Transverse colon (tissue), 4 donors: ENCODE data around the gene PCNT. TPM values are rescaled to one million over a fixed set of nuclear protein-coding genes. Genes with fewer than 3 reads are reported as not detected.

ENCODE experiments used
- DNase-seq: peaks from one replicate; pipeline ENCODE4 v3.0.0-alpha.2; 2019
- H3K27ac ChIP-seq, 4 donors: fragments of 200-600 bp; sonication (generic); 2 replicates each; pipeline ENCODE4 v1.5.1; 2016 to 2018; ENCODE audit warnings: inconsistent platforms in 4 of 4
- H3K27me3 ChIP-seq: fragments of 200-600 bp; sonication (generic); 2 replicates; pipeline ENCODE4 v1.5.1; 2017; ENCODE audit warnings: inconsistent platforms
- H3K36me3 ChIP-seq, 4 donors: fragments of 200-600 bp; sonication (generic); 2 replicates each; pipeline ENCODE4 v1.5.1; 2017 to 2019; ENCODE audit warnings: inconsistent platforms in 4 of 4
- H3K4me1 ChIP-seq, 4 donors: fragments of 200-600 bp; sonication (generic); 2 replicates each; pipeline ENCODE4 v1.5.1; 2017 to 2020; ENCODE audit warnings: inconsistent platforms in 4 of 4
- H3K4me3 ChIP-seq, 4 donors: fragments of 200-600 bp; sonication (generic); 1 replicate in 1 of 4; 2 replicates in 3 of 4; pipeline versions ENCODE4 v1.5.1 to v1.6.1; 2017 to 2019; ENCODE audit warnings: inconsistent platforms in 4 of 4
- H3K9me3 ChIP-seq, 2 donors: fragments of 200-600 bp; sonication (generic); 2 replicates each; pipeline ENCODE4 v1.5.1; 2017 to 2019; ENCODE audit warnings: inconsistent platforms in 2 of 2
- CTCF ChIP-seq, 5 experiments: fragments of 200-600 bp in 3 of 5; fragments of 450-650 bp in 2 of 5; sonication (generic) in 3 of 5; IDR thresholded peaks; 1 replicate in 2 of 5; 2 replicates in 3 of 5; pipeline ENCODE4 v1.5.1; 2016 to 2017; ENCODE audit warnings: antibody characterized with exemption in 5 of 5, inconsistent platforms in 3 of 5, mild to moderate bottlenecking in 2 of 5, moderate library complexity in 1 of 5
- EP300 ChIP-seq: sonication (generic); formaldehyde crosslinking; IDR thresholded peaks from one replicate; pipeline ENCODE4 v1.6.1; 2017; ENCODE audit warnings: antibody characterized with exemption, low read depth
- POLR2A ChIP-seq: fragments of 450-650 bp; IDR thresholded peaks from one replicate; pipeline ENCODE4 v1.6.1; 2016; ENCODE audit warnings: antibody characterized with exemption, mild to moderate bottlenecking, moderate library complexity
- POLR2AphosphoS5 ChIP-seq, 3 donors: sonication (generic); formaldehyde crosslinking; IDR thresholded peaks; one replicate each; pipeline ENCODE4 v1.6.1; 2016; ENCODE audit warnings: antibody characterized with exemption in 3 of 3
- WGBS, 2 donors: methylation state at CpG; one replicate each; pipeline ENCODE4 v1.1.5; 2018; ENCODE audit warnings: low coverage in 1 of 2; 5-methylcytosine and 5-hydroxymethylcytosine counted together
- in situ Hi-C, 4 donors: fragments of 200-750 bp; cut with MboI; loops; one replicate each; pipeline versions ENCODE4 v1.15.0 to v1.15.1; 2017; ENCODE audit warnings: low sequenced_read_pairs in 3 of 4, low pct_ligation_motif_present in 1 of 4, low pct_unique_long_range_greater_than_20kb in 1 of 4
- intact Hi-C: fragments of 100-400 bp; cut with DNase I; formaldehyde crosslinking; loops from one replicate; pipeline ENCODE4 v1.15.1; 2023; ENCODE audit warnings: low total_unique reads
- total RNA-seq, 4 donors: library from RNA; depleted of rRNA; stranded (reverse); fragments of >200 nt; gene quantifications; one replicate each; pipeline ENCODE4 v1.1.0, GENCODE V29; 2016

The PCNT gene
- total RNA-seq, 4 donors from 2014 or later: 27.6 to 171 (median 63.4) TPM

- TF ChIP-seq POLR2A (no peak), CTCF (IDR thresholded peaks at IDR 0.05) (no peak), POLR2AphosphoS5 (IDR thresholded peaks at IDR 0.05) (no peak), EP300 (no peak)
- DNase-seq: no peak
- Histone ChIP-seq H3K27ac (no peak overlapping the region), H3K27me3 (no peaks in the 10 kb centered on the region), H3K4me3 (no peak overlapping the region), H3K36me3 (peaks cover 0 to 35% (median 7%) of the 10 kb centered on the region in 4 donors), H3K9me3 (no peaks in the 10 kb centered on the region), H3K4me1 (no peaks in the 10 kb centered on the region)
- WGBS, 2 donors: 98% methylated on average over 22 of the region's 22 CpGs; no CpG with 5 or more reads in 1 of the 2 donors
- in situ Hi-C loops (no loop called here), intact Hi-C loops (no loop called here)
These were observed 102.5 kb downstream of the PCNT start for GRCh38 chr21:46426313-46427046.

DNA sequence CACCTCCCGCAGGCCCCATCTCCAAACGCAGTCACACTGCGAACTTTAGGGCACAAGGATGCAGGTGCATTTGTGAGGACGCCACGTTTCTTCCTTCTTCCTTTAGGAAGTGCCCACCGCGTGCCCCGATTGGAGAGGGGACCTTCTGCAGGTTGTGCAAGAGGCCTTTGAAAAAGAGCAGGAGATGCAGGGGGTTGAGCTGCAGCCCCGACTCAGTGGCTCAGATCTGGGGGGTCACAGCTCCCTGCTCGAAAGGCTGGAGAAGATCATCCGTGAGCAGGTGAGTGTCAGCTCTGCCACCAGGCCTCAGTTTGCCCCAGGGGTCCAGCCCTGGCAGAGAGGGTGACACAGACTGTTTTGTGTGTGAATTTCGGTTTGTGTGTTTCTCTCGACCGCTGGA, 103.6 kb downstream of the PCNT start:
- peaks cover 0 to 35% (median 11%) of the 10 kb centered on the region in 4 donors for H3K36me3 ChIP-seq
- in situ Hi-C loops: no loop called here
- no peak overlapping the region for H3K4me3 ChIP-seq
- WGBS, 2 donors: 93% methylated on average over 3 to 14 of the region's 14 CpGs
- H3K27ac ChIP-seq: no peak overlapping the region
- no peaks in the 10 kb centered on the region for H3K4me1 ChIP-seq
- no peak for DNase-seq
- H3K27me3 ChIP-seq: no peaks in the 10 kb centered on the region
- intact Hi-C loops: no loop called here
- TF ChIP-seq POLR2A (no peak), CTCF (IDR thresholded peaks at IDR 0.05) (no peak), EP300 (no peak), POLR2AphosphoS5 (IDR thresholded peaks at IDR 0.05) (no peak)
- H3K9me3 ChIP-seq: no peaks in the 10 kb centered on the region

- Histone ChIP-seq H3K4me3 (no peak overlapping the region), H3K4me1 (no peaks in the 10 kb centered on the region), H3K9me3 (no peaks in the 10 kb centered on the region), H3K36me3 (peaks cover 0 to 36% (median 11%) of the 10 kb centered on the region in 4 donors), H3K27me3 (no peaks in the 10 kb centered on the region), H3K27ac (no peak overlapping the region)
- intact Hi-C loops (no loop called here), in situ Hi-C loops (no loop called here)
- DNase-seq: no peak
- TF ChIP-seq POLR2A (no peak), CTCF (IDR thresholded peaks at IDR 0.05) (no peak), POLR2AphosphoS5 (IDR thresholded peaks at IDR 0.05) (no peak), EP300 (no peak)
- 92% methylated on average over 23 of the region's 23 CpGs; no CpG with 5 or more reads in 1 of the 2 donors for WGBS, 2 donors
These were observed 104.3 kb downstream of the PCNT start for GRCh38 chr21:46428286-46428685.

DNA sequence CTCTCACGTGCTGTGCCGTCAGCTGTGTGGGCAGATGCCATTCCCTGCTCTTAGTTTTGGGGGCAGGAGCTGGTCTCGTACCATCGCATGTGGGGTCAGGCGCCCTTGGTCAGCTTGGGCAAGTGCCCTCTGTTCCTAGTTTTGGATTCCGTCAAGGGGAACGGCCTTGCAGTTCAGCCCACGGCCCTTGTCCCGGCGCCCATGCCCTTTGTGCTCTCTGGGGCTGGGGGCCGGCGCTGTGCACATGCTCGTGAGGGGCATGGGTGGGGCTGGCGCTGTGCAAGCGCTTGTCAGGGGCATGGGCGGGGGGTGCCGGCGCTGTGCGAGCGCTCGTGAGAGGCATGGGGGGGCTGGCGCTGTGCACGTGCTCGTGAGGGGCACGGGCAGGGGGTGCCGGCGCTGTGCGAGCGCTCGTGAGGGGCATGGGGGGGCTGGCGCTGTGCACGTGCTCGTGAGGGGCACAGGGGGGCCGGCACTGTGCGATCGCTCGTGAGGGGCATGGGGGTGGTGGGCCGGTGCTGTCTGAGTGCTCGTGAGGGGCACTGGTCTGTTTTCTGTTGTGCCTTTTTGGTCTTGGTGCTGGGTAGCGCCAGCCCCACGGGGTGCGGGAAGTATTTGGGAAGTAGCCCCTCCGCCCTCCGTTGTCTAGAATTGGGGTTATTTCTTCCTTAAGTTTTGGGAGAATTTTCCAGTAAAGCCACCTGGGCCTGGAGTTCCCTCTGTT, 105.2 kb downstream of the PCNT start:
- no peaks in the 10 kb centered on the region for H3K4me1 ChIP-seq
- 92 to 95% methylated on average over 19 to 36 of the region's 44 CpGs for WGBS, 2 donors
- TF ChIP-seq CTCF (IDR thresholded peaks at IDR 0.05) (no peak), POLR2AphosphoS5 (IDR thresholded peaks at IDR 0.05) (no peak), POLR2A (no peak), EP300 (no peak)
- intact Hi-C loops (no loop called here), in situ Hi-C loops (no loop called here)
- no peaks in the 10 kb centered on the region for H3K9me3 ChIP-seq
- H3K27me3 ChIP-seq: no peaks in the 10 kb centered on the region
- no peak overlapping the region for H3K4me3 ChIP-seq
- H3K27ac ChIP-seq: no peak overlapping the region
- no peak for DNase-seq
- peaks cover 0 to 36% (median 11%) of the 10 kb centered on the region in 4 donors for H3K36me3 ChIP-seq
